Activated CD8-positive, alpha-beta memory T cell treated with anti-CD3 and anti-CD28 coated beads, Interleukin-2, amount 50 U/mL, for 24 hours (primary cell): ENCODE data around the gene SERP2.

Experiments used
- DNase-seq: peaks from one replicate; pipeline ENCODE4 v3.0.0-alpha.2; 2020; ENCODE audit errors: extremely low read depth

SERP2 gene

DNA sequence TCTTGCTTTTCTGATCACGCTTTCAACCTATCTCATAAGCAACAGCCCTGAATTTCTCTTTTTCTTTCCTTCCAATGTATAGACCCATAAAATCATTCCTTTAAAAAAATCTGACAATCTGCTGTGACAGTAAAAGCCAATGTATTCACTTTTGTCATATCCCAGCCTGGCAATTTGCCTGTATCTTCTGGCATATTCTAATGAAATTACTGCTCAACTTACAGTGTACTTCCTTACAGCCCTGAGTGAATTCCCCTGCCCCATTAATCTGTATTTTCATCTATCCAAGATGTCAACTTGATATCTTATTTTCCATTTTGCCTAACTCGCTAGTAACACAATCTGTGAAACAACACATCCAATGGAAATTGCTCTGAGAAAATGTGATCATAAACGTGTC is 18.0 kb upstream of the SERP2 start:
- no peak for DNase-seq

DNA sequence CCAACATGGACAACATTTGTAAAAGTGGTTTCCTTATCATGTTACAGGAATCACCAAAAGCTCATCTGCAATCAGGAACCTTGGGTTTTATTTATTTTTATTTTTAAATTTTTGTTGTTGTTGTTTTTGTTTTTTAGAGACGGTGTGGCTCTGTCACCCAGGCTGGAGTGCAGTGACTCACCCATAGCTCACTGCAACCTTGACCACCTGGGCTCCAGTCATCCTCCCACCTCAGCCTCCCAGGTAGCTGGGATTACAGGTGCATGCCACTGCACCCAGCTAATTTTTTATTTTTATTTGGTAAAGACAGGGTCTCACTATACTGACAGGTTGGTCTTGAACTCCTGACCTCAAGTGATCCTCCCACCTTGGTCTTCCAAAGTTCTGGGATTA is 13.6 kb upstream of the SERP2 start:
- DNase-seq, result no peak

GRCh38 chr13:44362394-44363040 is 11.1 kb upstream of the SERP2 start:
- no peak for DNase-seq

DNA sequence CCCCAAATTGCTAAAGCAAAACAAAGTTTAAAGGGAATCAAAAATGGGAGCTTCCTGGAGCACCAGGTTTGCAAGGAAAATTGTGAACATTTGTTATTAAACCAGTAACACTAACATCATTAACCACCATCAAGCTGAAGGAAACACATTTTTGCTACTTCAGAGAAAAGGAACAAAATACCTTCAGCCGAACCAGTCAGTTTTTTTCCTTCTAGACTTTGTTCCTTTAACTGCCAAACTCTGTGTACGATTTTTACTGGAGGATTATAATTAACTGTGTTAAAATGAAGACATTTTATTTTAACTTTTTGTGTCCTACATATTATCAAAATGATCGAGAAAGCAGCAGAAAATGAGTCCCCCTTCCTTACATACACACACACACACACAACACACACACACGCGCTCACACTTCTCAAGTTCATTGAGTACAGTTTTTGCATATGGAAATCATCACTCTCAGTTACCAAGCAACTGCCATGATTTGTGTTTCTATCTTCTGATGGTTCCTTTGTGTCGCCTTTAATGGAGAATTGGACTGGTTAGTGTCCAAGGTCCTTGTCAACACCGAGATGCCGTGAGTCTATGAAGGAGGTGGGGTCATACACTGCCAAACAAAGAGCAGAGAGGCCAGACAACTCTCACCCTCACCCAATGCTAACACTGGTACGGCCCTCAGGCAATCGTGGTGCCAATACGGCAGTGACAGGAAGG is 9.8 kb upstream of the SERP2 start:
- no peak for DNase-seq

DNA sequence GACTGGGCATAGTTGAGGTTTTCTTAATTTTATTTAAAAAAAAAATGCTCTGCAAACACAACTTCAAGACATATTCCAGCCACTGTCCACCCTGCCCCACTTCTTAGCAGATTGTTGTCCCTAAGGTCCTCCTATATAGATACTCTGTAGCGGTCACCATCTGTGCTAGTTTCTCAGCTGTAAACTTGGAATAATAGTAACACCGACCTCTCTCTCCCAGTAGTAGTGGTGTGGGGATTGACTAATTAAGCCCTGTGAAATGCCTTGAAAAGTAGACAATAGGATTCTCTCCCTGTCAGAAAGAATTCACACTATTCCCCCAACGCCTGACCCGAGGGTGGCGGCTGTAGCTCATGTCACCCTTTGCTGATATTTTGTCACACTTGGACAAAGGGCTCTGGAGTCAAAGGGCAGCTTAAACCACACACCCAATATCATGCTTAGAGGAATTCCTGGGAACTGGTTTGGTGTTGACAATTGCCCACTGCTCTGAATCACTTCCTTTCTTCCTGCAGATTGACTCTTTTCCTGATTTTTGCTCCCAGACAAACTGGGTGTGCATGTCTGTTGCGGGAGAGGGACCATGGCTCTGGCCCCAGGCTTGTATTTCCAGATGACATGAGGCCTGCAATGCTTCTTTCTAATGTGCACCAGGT is 9.2 kb upstream of the SERP2 start:
- DNase-seq, result no peak

DNA sequence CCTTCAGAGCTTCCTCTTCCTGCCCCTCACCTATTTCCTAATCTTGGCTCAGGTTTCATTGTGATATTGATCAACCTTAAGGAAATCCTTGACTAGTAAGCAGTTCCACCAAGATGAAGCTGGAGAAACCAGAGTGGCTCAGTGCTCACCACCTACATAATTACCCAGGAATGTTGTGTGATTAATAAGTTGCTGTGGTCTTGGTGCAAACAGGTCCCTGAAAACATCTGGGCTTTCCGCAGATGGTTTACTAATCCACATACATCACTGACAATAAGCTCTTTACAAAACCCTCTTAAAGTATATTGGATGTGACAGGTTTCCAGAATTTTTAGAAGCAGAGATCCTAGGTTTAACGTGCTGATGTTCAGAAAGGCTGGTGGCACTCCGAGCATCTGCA is 8.6 kb upstream of the SERP2 start:
- no peak for DNase-seq

GRCh38 chr13:44365899-44366298 is 7.7 kb upstream of the SERP2 start:
- no peak for DNase-seq

GRCh38 chr13:44368062-44368591 is 5.5 kb upstream of the SERP2 start:
- no peak for DNase-seq

GRCh38 chr13:44368599-44369368 is 4.8 kb upstream of the SERP2 start:
- DNase-seq, result no peak

DNA sequence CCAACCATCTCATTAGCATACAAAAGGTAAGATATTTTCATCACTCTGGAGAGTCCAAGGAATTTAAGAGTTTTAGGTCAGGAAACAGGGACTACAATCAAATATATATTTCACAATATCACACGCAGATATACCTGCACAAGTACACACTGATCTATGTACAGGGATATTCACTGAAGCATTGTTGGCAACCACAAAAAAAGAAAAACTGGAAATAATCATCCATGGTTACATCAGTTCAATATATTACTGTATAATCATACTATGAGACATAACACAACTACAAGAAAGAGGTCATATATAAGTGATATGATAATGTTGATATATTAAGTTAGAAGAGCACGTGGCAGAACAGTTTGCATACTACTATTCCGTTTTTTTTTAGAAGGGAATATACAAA is 2.2 kb upstream of the SERP2 start:
- DNase-seq, result no peak

DNA sequence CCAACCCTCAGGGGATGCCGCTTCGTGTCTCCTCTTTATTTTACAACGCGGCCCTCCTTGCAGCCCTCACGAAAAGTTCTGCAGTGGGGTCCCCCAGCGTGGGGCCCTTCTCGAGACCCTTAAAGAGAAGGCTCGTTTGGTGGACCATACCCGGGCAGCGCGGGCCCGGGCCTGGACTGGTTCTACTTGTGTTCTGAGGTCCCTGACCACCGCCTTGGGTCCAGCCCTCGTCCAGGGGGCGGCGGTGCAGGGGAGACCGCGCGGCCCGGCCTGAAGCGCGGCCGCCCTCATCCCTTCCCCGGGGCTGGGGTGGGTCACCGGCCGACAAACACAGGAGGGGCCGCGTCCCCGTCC is 400 bp upstream of the SERP2 start:
- DNase-seq, result no peak

DNA sequence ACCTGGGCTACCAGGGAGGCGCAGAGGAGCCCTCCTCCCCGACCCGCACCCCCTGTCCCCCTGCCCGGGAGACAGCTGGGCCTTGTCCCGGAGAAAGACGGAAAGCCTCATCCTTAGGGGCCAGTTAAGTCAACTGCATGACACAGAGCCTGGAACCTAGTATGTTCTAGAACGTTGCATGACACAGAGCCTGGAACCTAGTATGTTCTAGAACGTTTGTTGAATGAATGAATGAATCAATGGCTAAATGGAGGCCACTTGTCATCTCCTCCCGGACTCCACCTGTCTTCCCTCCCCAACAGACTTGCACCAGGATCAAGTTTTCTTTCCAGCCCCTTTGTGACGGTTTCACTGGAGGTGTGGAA is 706 bp downstream of the SERP2 start:
- no peak for DNase-seq

- no peak for DNase-seq
Observed at GRCh38 chr13:44378277-44378676, 4.7 kb downstream of the SERP2 start.

DNA sequence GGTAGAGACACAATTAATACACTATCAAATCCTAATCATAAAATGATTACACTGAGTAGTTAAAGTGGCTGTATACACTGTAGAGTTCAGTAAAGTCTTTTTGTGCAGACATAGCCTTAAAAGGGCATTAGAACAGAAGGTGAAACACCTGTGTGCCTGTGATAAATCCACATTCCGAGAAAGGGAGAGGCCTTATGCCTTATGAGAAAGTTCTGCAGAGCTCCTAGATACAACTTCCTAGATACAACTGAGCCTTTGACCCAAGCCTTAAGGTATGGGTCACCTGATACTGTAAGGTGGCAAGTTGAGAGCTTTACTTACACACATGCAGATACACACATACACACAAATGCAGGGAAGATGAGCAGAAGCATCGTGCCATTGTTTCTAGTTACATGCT is 6.3 kb downstream of the SERP2 start:
- DNase-seq, result no peak

DNA sequence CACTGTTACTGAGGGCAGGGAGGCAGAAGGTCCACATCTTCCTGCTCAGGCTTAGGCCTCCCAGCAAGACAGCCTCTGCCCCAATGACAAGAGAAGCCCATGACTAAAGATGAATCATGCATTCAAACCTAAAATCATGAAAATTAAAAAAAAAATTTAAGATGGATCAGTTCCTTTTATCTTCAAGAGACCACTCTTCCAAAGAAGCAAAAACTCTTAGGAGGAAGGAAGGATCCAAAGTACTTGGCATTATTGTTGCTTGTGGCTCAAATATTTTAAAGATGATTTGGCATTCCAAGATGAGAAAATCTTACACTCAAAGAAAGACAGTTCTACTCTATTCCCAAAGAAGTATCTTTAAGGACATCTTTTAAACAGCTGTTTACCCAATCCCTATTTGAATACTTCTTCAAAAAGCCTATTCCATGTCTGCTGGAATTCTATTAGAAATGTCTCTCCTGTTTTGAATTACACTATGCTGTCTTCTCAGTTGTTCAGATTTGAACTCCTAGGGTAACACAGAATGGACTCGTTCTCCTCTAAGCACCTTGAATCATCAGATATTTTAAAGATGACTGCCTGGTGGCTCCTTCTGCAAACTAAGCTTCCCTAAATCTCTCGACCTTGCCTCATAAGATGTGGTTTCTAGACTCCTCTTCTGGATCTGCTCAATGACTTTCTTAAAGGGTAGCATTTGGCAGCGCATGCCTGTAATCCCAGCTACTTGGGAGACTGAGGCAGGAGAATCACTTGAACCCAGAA is 7.0 kb downstream of the SERP2 start:
- DNase-seq, result no peak

- DNase-seq, result no peak
Observed at GRCh38 chr13:44382635-44383145, 9.1 kb downstream of the SERP2 start.

DNA sequence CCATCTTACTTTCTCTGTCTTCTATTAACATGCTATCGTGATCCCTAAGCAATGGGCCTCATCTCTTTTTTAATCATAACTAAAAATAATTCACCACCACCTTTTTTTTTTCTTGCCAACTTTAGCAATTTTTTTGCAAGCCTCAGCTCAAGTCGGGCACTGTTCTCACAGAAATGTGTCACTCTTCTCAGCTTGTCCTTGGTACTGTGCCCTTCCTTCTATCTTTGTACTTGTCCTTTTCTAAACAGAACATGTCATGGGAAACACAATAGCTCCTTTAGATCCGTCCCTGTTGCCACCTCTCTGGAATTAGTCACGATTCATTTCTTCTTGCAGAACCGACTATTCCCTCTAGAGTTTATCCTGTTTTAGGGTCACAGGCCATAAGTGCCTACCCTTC is 10.3 kb downstream of the SERP2 start:
- no peak for DNase-seq

GRCh38 chr13:44384778-44385177 is 11.2 kb downstream of the SERP2 start:
- no peak for DNase-seq

DNA sequence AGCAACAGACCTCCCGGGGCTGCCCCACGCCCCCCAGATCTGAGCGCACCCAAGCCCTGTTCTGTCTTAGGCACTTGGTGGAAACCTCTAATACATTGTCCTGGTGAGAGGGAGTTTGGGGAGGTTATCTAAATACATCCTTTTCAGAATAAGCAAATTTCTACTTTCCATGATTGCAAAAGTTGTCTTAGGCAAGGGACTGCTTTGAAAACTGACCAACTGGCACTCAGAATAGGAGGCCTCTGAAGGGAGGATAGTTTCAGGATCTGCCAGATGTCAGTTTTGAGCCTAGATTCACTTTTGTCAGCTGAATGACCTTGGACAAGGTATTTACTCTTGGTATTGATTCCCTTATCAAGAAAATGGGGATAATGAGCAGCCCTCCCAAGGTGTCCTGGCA is 11.8 kb downstream of the SERP2 start:
- DNase-seq, result no peak

GRCh38 chr13:44385847-44386246 is 12.2 kb downstream of the SERP2 start:
- no peak for DNase-seq

DNA sequence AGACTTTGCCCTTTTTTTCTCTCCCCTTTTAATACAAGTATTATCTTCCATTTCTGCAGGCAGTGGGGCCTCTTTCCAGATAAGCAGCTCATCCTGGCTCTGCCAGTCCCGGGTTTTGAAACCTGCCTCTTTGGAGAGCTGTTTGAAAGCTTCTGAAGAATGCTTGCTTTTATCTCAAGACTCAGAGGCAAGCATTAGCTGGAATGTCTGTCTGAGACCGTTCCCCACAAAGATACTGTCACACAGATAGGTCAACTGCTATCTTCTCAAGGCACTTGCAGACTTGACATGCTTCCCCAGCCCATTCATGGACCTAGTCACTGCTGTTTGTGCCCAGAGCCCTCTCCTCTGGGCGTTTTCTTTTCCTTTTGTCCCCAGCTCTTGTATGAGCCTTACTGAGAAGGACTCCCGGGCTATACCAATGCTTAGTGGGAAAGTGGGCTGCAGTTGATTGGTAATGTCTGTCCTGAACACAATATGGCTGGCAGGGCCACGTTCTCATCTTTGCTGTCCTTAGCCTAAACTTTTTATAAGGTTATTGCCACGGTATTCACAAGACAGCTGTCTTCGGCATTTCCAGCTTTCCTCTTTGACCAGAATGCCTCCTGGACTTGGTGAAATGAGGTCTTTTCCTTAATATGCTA is 13.4 kb downstream of the SERP2 start:
- no peak for DNase-seq
